GM21723 (cell line): Measurements from ENCODE around the gene LRRC49.

Source experiments
- ATAC-seq: cut with Tn5 transposase; IDR thresholded peaks from one replicate; pipeline ENCODE4 v1.9.1; 2021; ENCODE audit warnings: mild to moderate bottlenecking, moderate library complexity; ENCODE audit not compliant: unreplicated experiment

The LRRC49 gene

GRCh38 chr15:71085809-71086208, 193.2 kb downstream of the LRRC49 start:
- ATAC-seq: no peak

- no peak for ATAC-seq
Observed at GRCh38 chr15:71088155-71088554, 195.5 kb downstream of the LRRC49 start.

GRCh38 chr15:71088683-71089082, 196.1 kb downstream of the LRRC49 start:
- no peak for ATAC-seq

- no peak for ATAC-seq
Observed at GRCh38 chr15:71089801-71090200, 197.2 kb downstream of the LRRC49 start.

- no peak for ATAC-seq
Observed at GRCh38 chr15:71091601-71092000, 199.0 kb downstream of the LRRC49 start.

- ATAC-seq: no peak
Observed at GRCh38 chr15:71092056-71092600, 199.5 kb downstream of the LRRC49 start.

GRCh38 chr15:71093054-71094024, 200.7 kb downstream of the LRRC49 start:
- ATAC-seq: no peak

- ATAC-seq: no peak
Observed at GRCh38 chr15:71094137-71094536, 201.5 kb downstream of the LRRC49 start.

- ATAC-seq: no peak
Observed at GRCh38 chr15:71096676-71097075, 204.1 kb downstream of the LRRC49 start.

GRCh38 chr15:71097890-71098289, 205.3 kb downstream of the LRRC49 start:
- no peak for ATAC-seq

- no peak for ATAC-seq
Observed at GRCh38 chr15:71098920-71099319, 206.3 kb downstream of the LRRC49 start.
